Loucy (cell line): Measurements from ENCODE around the gene RAB30.

Source experiments
- EZH2phosphoT487 ChIP-seq: fragments of 200-600 bp; IDR thresholded peaks from 2 replicates; pipeline ENCODE4 v1.6.1; 2018; ENCODE audit warnings: antibody characterized with exemption, mild to moderate bottlenecking, moderate library complexity, borderline replicate concordance
- TF ChIP-seq, protein P1 (sequence below): fragments of 200-600 bp; sonication (generic); conservative IDR thresholded peaks from 2 replicates; pipeline ENCODE4 v1.5.1; 2014; ENCODE audit warnings: mild to moderate bottlenecking, antibody characterized with exemption, low read length

DNA sequence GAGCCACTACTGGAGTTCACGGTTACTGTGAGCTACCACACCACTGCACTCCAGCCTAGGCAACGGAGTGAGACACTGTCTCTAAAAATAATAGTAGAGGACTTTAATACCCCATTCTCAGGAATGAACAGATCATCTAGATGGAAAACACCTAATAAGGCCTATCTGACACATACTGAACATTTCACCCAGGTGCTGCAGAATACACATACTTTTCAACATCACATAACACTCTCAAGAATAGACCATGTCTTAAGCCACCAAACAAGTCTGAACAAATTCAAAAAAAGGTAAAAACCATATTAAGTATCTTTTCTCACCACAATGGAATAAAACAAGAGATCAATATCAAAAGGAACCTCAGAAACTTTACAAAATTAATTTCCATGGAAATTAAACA is 132.2 kb downstream of the RAB30 start:
- TF ChIP-seq, protein P1, sequence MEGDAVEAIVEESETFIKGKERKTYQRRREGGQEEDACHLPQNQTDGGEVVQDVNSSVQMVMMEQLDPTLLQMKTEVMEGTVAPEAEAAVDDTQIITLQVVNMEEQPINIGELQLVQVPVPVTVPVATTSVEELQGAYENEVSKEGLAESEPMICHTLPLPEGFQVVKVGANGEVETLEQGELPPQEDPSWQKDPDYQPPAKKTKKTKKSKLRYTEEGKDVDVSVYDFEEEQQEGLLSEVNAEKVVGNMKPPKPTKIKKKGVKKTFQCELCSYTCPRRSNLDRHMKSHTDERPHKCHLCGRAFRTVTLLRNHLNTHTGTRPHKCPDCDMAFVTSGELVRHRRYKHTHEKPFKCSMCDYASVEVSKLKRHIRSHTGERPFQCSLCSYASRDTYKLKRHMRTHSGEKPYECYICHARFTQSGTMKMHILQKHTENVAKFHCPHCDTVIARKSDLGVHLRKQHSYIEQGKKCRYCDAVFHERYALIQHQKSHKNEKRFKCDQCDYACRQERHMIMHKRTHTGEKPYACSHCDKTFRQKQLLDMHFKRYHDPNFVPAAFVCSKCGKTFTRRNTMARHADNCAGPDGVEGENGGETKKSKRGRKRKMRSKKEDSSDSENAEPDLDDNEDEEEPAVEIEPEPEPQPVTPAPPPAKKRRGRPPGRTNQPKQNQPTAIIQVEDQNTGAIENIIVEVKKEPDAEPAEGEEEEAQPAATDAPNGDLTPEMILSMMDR: no peak
- TF ChIP-seq EZH2phosphoT487: no peak
